ENCODE results near the gene ZNF184.
"Not testable (repeated sequence)": the region's sequence is repeated elsewhere in the genome, so short reads cannot be mapped to it uniquely, and the experiment has no call there.

ZNF184 gene

GRCh38 chr6:27478706-27479318 lies 5.9 kb upstream of the ZNF184 start:
- DNase-seq: peak; percentile 86

- no peak for DNase-seq
Measured at GRCh38 chr6:27478141-27478705, 5.3 kb upstream of the ZNF184 start.

GRCh38 chr6:27477318-27478013 lies 4.6 kb upstream of the ZNF184 start:
- no peak for DNase-seq

- DNase-seq: no peak
Measured at GRCh38 chr6:27476090-27476489, 3.2 kb upstream of the ZNF184 start.

DNA sequence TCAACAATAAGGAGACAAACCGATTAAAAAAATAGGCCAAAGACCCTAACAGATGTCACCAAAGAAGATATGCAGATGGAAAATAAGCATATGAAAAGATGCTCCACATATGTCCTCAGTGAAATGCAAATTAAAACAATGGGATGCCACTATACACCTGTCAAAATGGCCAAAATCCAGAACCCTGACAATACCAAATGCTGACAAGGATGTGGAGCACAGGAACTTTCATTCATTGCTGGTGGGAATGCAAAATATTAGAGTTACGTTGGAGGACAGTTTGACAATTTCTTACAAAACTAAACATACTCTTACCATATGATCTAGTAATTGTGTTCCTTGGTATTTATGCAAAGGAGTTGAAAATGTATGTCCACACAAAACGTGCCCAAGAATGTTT lies 1.8 kb upstream of the ZNF184 start:
- DNase-seq: no peak

GRCh38 chr6:27474172-27474465 lies 1.2 kb upstream of the ZNF184 start:
- no peak for DNase-seq

DNA sequence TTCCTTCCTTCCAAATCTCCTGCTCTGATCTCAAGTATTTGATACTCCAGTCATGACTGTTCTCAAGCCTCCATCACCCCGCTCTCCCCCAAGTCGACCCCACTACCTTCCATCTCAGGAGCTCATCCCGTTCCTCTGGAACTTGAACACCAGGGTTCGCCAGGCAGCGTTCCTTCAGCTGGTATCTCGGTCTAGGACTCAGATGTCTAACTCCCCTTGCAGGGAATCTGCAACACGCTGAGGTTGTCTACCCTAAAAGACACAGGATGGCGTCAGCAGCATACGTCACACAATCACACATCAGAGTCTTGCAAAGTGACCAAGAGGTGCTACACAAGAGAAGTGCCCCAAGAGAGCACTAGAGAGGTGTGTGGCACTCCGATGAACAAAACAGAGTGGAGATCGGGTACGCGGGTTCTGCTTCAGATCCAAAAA lies 706 bp downstream of the ZNF184 start:
- no peak for DNase-seq

DNA sequence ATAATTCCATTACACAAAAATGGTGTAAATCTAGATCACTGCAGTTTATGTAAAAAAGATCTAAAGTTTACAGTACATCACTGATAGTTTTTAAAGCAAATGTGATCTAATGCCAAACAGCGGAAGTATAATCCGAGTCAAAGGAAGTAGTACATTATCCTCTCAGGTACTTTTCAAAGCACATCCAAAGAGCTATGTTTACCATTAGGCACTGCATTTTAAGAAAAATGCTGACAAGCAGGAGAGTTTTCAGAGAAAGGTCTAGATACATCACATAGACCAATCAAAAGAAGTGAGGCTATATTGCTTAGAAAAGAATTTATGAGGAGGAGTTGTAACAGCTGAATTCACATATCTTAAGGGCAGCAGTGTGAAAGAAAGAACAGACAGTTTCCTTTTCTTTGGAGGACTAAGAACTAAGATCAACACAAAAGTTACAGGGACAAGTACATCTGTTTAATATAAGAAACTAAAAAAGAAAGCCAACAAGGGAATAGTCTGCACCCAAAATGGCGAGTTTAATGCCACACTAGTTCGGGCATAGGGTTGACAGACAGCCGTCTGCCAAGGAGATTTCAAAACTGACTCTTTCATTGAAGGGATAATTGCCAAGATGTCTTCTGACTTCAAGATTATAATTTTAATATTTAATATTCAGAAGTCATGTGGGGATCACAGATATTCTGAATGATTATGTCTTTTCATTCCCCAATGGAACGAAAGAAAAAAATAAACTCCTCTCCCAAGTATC lies 1.4 kb downstream of the ZNF184 start:
- no peak for DNase-seq

GRCh38 chr6:27470023-27470422 lies 2.9 kb downstream of the ZNF184 start:
- no peak for DNase-seq

GRCh38 chr6:27468334-27468733 lies 4.6 kb downstream of the ZNF184 start:
- DNase-seq: no peak

- DNase-seq: no peak
Measured at GRCh38 chr6:27452496-27452897, 20.4 kb downstream of the ZNF184 start.

GRCh38 chr6:27451660-27452390 lies 21.1 kb downstream of the ZNF184 start:
- DNase-seq: no peak

GRCh38 chr6:27448456-27448855 lies 24.4 kb downstream of the ZNF184 start:
- no peak for DNase-seq

- DNase-seq: no peak
Measured at GRCh38 chr6:27442932-27443331, 30.0 kb downstream of the ZNF184 start.

GRCh38 chr6:27441001-27441400 lies 31.9 kb downstream of the ZNF184 start:
- no peak for DNase-seq

DNA sequence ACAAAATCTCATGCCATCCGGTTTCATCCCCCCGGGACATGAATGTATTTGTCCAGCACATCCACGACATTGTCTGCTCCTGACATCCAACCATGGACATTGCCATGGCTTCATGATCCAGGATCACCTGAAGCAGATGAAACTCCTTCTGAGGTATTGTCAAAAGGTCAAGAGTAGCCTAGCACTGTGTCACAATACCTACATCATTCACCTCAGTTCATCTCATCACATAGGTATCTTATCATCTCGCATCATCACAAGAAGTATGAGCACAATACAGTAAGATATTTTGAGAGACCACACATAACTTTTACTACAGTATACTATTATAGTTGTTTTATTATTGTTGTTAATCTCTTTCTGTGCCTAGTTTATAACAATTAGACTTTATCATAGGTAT lies 33.5 kb downstream of the ZNF184 start:
- DNase-seq: no peak

DNA sequence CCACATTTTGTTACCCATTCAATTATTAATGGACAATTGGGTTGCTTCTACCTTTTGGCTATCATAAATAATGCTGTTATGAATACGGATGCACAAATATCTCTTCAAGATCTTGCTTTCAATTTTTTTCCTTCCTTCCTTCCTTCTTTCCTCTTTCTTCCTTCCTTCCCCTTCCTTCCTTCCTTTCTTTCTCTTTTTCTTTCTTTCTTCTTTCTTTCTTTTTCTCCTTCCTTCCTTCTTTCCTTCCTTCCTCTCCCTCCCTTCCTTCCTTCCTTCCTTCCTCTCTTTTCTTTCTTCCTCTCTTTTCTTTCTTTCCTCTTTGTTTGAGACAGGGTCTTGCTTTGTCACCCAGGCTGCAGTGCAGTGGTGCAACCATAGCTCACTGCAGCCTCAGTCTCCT lies 39.2 kb downstream of the ZNF184 start:
- DNase-seq: no peak

DNA sequence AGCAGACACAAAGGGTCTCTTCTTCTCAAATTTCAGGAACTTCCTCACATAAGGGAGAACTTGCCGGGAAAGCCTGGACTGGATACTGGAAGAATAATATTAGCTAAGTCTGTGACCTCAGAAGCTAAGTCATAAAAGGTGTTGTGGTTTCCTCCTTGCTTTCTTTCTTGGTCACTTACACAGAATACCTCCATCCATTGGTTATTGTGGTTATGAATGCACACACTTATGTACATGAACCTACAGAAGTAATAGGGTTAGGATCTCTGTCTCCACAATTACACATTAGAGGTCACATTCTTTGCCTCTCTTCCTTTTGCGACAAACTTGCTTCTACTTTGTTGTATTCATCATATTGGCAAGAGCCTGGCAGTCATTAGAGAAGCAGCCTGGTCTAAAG lies 43.9 kb downstream of the ZNF184 start:
- DNase-seq: no peak

- no peak for DNase-seq
Measured at GRCh38 chr6:27428502-27428901, 44.4 kb downstream of the ZNF184 start.

GRCh38 chr6:27426045-27426620 lies 46.8 kb downstream of the ZNF184 start:
- no peak for DNase-seq

DNA sequence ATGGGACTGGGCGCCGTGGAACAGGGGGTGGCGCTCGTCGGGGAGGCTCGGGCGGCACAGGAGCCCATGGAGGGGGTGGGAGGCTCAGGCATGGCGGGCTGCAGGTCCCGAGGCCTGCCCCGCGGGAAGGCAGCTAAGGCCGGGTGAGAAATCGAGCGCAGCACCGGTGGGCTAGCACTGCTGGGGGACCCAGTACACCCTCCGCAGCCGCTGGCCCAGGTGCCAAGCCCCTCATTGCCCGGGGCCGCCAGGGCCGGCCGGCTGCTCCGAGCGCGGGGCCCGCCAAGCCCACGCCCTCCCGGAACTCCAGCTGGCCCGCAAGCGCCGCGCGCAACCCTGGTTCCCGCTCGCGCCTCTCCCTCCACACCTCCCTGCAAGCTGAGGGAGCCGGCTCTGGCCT lies 48.1 kb downstream of the ZNF184 start:
- DNase-seq: not testable (repeated sequence)

- DNase-seq: no peak
Measured at GRCh38 chr6:27422651-27423332, 50.1 kb downstream of the ZNF184 start.

Measured in activated T-cell treated with anti-CD3 and anti-CD28 coated beads, Interleukin-2, amount 50 U/mL, for 1 hour (primary cell).